GM23338 (cell line): ENCODE measurements around the gene FGF11.

Experiments used
- CREB1 ChIP-seq: fragments of 250-450 bp; sonication (Bioruptor Pico); IDR thresholded peaks from 2 replicates; pipeline ENCODE4 v1.5.0; 2020; ENCODE audit warnings: low read depth, mild to moderate bottlenecking, moderate library complexity
- CTCF ChIP-seq, 2 experiments: fragments of 200-600 bp in 1 of 2; sonication (generic) in 1 of 2; conservative IDR thresholded peaks; 2 replicates each; pipeline versions ENCODE4 v1.5.1 to v1.6.1; 2016 to 2017; ENCODE audit warnings: antibody characterized with exemption in 2 of 2, low read depth in 2 of 2, mild to moderate bottlenecking in 2 of 2, moderate library complexity in 1 of 2
- ETS1 ChIP-seq: IDR thresholded peaks from 2 replicates; pipeline ENCODE4 v1.6.1; 2016; ENCODE audit warnings: antibody characterized with exemption
- EZH2 ChIP-seq: fragments of 200-600 bp; sonication (generic); IDR thresholded peaks from one replicate; pipeline ENCODE4 v1.8.0; 2017; ENCODE audit warnings: antibody characterized with exemption, mild to moderate bottlenecking, low read depth; ENCODE audit not compliant: unreplicated experiment
- EZH2phosphoT487 ChIP-seq: fragments of 200-600 bp; sonication (generic); IDR thresholded peaks from one replicate; pipeline ENCODE4 v1.8.1; 2018; ENCODE audit warnings: antibody characterized with exemption; ENCODE audit not compliant: unreplicated experiment
- JUNB ChIP-seq: IDR thresholded peaks from one replicate; pipeline ENCODE4 v1.6.1; 2016; ENCODE audit warnings: antibody characterized with exemption; ENCODE audit not compliant: unreplicated experiment
- POLR2AphosphoS5 ChIP-seq: IDR thresholded peaks from 2 replicates; pipeline ENCODE4 v1.6.1; 2016; ENCODE audit warnings: antibody characterized with exemption, low read depth
- REST ChIP-seq: IDR thresholded peaks from one replicate; pipeline ENCODE4 v1.6.1; 2018; ENCODE audit warnings: antibody characterized with exemption; ENCODE audit not compliant: unreplicated experiment
- STAT1 ChIP-seq: IDR thresholded peaks from one replicate; pipeline ENCODE4 v1.6.1; 2016; ENCODE audit warnings: antibody characterized with exemption; ENCODE audit not compliant: unreplicated experiment
- ZNF462 ChIP-seq: fragments of 250-450 bp; sonication (Bioruptor Pico); IDR thresholded peaks from 2 replicates; pipeline ENCODE4 v1.5.0; 2020; ENCODE audit warnings: mild to moderate bottlenecking, moderate library complexity

- TF ChIP-seq CTCF (conservative IDR thresholded peaks at IDR 0.05; ENCODE audit: low read depth in 2 of 2) (0 out of 4 replicates have a peak, but pooled peaks of 1 of the 2 experiments have one; percentile 2), ETS1 (no peak), REST (no peak), POLR2AphosphoS5 (no peak), EZH2phosphoT487 (no peak), EZH2 (no peak), CREB1 (CRISPR knock-in tag) (no peak), STAT1 (no peak), JUNB (no peak), ZNF462 (CRISPR knock-in tag) (no peak)
These were observed 2.0 kb downstream of the FGF11 start for GRCh38 chr17:7441266-7441665.
